GF-D8 (cell line): ENCODE results near the gene C1orf159.
A peak's percentile ranks its signal among the peaks of the same experiment; 100 is the strongest.
"Not testable (repeated sequence)": the region's sequence is repeated elsewhere in the genome, so short reads cannot be mapped to it uniquely, and the experiment has no call there.

ENCODE experiments used
- DNase-seq: peaks from one replicate; lab custom pipeline; 2025; lab: John Stamatoyannopoulos, UW

Gene C1orf159

GRCh38 chr1:1149416-1149815 is 33.5 kb upstream of the C1orf159 start:
- DNase-seq, result no peak

- DNase-seq, result no peak
Observed at GRCh38 chr1:1148569-1148968, 32.7 kb upstream of the C1orf159 start.

GRCh38 chr1:1148061-1148460 is 32.2 kb upstream of the C1orf159 start:
- no peak for DNase-seq

GRCh38 chr1:1146596-1146995 is 30.7 kb upstream of the C1orf159 start:
- no peak for DNase-seq

- no peak for DNase-seq
Observed at GRCh38 chr1:1146026-1146425, 30.1 kb upstream of the C1orf159 start.

GRCh38 chr1:1145547-1145914 is 29.6 kb upstream of the C1orf159 start:
- DNase-seq, result no peak

- DNase-seq, result no peak
Observed at GRCh38 chr1:1144843-1145546, 29.1 kb upstream of the C1orf159 start.

GRCh38 chr1:1144122-1144842 is 28.4 kb upstream of the C1orf159 start:
- DNase-seq, result peak; percentile 83

- no peak for DNase-seq
Observed at GRCh38 chr1:1143636-1144035, 27.7 kb upstream of the C1orf159 start.

- DNase-seq, result no peak
Observed at GRCh38 chr1:1142844-1143243, 27.0 kb upstream of the C1orf159 start.

- DNase-seq, result not testable (repeated sequence)
Observed at GRCh38 chr1:1142352-1142751, 26.5 kb upstream of the C1orf159 start.

GRCh38 chr1:1141911-1142250 is 26.0 kb upstream of the C1orf159 start:
- DNase-seq, result no peak

- DNase-seq, result no peak
Observed at GRCh38 chr1:1141244-1141910, 25.5 kb upstream of the C1orf159 start.

- DNase-seq, result no peak
Observed at GRCh38 chr1:1140673-1141072, 24.8 kb upstream of the C1orf159 start.

GRCh38 chr1:1137256-1138045 is 21.6 kb upstream of the C1orf159 start:
- DNase-seq, result no peak

- DNase-seq, result no peak
Observed at GRCh38 chr1:1136547-1137230, 20.8 kb upstream of the C1orf159 start.

- no peak for DNase-seq
Observed at GRCh38 chr1:1135339-1136136, 19.6 kb upstream of the C1orf159 start.

- no peak for DNase-seq
Observed at GRCh38 chr1:1134300-1134970, 18.5 kb upstream of the C1orf159 start.

- DNase-seq, result no peak
Observed at GRCh38 chr1:1132956-1133750, 17.3 kb upstream of the C1orf159 start.
